Fibroblast of villous mesenchyme (primary cell): ENCODE measurements around the gene CTNNA3. TPM values are rescaled to one million over a fixed set of nuclear protein-coding genes. Genes with fewer than 3 reads are reported as not detected.

ENCODE experiments used
- DNase-seq: peaks from one replicate; pipeline ENCODE4 v3.0.0-alpha.2; 2010; ENCODE audit warnings: low read depth
- H3K4me3 ChIP-seq: 2 replicates; pipeline ENCODE4 v1.5.1; 2011; ENCODE audit warnings: low read depth, mild to moderate bottlenecking, low read length
- CTCF ChIP-seq: IDR thresholded peaks from 2 replicates; pipeline ENCODE4 v1.5.1; 2012; ENCODE audit warnings: low read depth, mild to moderate bottlenecking, low read length; ENCODE audit not compliant: insufficient read depth
- total RNA-seq: library from RNA; depleted of rRNA; stranded (reverse); fragments of >200 nt; gene quantifications from 2 replicates; pipeline ENCODE4 v1.2.3, GENCODE V29; 2012

CTNNA3 gene
- total RNA-seq, 1 donor: not detected

GRCh38 chr10:66455304-66455703 lies 1240.7 kb downstream of the CTNNA3 start:
- no peak overlapping the region for H3K4me3 ChIP-seq
- no peak for DNase-seq
- TF ChIP-seq CTCF: no peak

- H3K4me3 ChIP-seq: no peak overlapping the region
- TF ChIP-seq CTCF: no peak
- no peak for DNase-seq
Measured at GRCh38 chr10:66440568-66440967, 1255.4 kb downstream of the CTNNA3 start.

GRCh38 chr10:66414943-66415342 lies 1281.1 kb downstream of the CTNNA3 start:
- DNase-seq: no peak
- H3K4me3 ChIP-seq: no peak overlapping the region
- TF ChIP-seq CTCF: no peak

- no peak overlapping the region for H3K4me3 ChIP-seq
- TF ChIP-seq CTCF: no peak
- no peak for DNase-seq
Measured at GRCh38 chr10:66405566-66405965, 1290.4 kb downstream of the CTNNA3 start.

- no peak overlapping the region for H3K4me3 ChIP-seq
- DNase-seq: no peak
- TF ChIP-seq CTCF: no peak
Measured at GRCh38 chr10:66398669-66399068, 1297.3 kb downstream of the CTNNA3 start.

- no peak for DNase-seq
- TF ChIP-seq CTCF: no peak
- no peak overlapping the region for H3K4me3 ChIP-seq
Measured at GRCh38 chr10:66394342-66395063, 1301.5 kb downstream of the CTNNA3 start.

GRCh38 chr10:66390926-66391325 lies 1305.1 kb downstream of the CTNNA3 start:
- DNase-seq: no peak
- no peak for TF ChIP-seq CTCF
- H3K4me3 ChIP-seq: no peak overlapping the region
